PC-3 (cell line): Measurements from ENCODE around the gene KCNQ1.

Experiments
- EZH2 ChIP-seq: fragments of 300-600 bp; sonication (generic); IDR thresholded peaks from one replicate; pipeline ENCODE4 v1.6.1; 2017; ENCODE audit warnings: antibody characterized with exemption, mild to moderate bottlenecking, low read length; ENCODE audit not compliant: unreplicated experiment
- TF ChIP-seq, protein P1 (sequence below): fragments of 300-600 bp; sonication (generic); conservative IDR thresholded peaks from 2 replicates; pipeline ENCODE4 v1.5.1; 2017; ENCODE audit warnings: antibody characterized with exemption, low read depth, mild to moderate bottlenecking, low read length

DNA sequence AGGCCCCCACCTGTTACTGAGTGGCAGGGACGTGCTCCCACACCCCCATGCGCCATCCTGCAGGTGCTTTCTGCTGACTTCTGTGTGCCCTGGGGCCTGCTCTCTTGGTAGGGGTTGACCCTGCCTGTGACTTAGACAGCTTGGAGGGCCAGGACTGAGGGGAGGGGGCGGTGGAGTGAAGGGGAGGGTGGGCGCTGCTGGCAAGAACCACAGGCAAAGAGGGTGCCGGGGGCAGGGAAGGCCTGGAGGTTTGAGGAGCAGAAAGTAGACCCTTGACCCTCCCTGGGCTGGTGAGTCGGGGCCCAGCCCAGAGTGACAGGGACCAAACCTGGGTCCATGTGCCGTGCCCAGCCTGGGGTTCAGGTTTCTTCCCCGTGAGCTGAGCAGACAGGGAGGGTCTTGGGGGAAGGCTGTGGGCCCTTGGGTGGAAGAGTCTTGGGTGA, 17.8 kb downstream of the KCNQ1 start:
- TF ChIP-seq, protein P1, sequence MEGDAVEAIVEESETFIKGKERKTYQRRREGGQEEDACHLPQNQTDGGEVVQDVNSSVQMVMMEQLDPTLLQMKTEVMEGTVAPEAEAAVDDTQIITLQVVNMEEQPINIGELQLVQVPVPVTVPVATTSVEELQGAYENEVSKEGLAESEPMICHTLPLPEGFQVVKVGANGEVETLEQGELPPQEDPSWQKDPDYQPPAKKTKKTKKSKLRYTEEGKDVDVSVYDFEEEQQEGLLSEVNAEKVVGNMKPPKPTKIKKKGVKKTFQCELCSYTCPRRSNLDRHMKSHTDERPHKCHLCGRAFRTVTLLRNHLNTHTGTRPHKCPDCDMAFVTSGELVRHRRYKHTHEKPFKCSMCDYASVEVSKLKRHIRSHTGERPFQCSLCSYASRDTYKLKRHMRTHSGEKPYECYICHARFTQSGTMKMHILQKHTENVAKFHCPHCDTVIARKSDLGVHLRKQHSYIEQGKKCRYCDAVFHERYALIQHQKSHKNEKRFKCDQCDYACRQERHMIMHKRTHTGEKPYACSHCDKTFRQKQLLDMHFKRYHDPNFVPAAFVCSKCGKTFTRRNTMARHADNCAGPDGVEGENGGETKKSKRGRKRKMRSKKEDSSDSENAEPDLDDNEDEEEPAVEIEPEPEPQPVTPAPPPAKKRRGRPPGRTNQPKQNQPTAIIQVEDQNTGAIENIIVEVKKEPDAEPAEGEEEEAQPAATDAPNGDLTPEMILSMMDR = no peak
- TF ChIP-seq EZH2 = no peak
